GM21717 (cell line): ENCODE results near the gene KRTAP13-1.

Experiments
- ATAC-seq: cut with Tn5 transposase; IDR thresholded peaks from one replicate; pipeline ENCODE4 v1.9.1; 2021; ENCODE audit warnings: mild to moderate bottlenecking, moderate library complexity; ENCODE audit not compliant: unreplicated experiment

Gene KRTAP13-1

GRCh38 chr21:30395731-30396130 lies at the start of gene KRTAP13-1:
Gene KRTAP13-1, plus strand, starts transcription at chr21:30396031. Its CDS starts 56 bp downstream, at chr21:30396087.
- ATAC-seq: no peak

GRCh38 chr21:30348506-30348905 lies 47.3 kb upstream of the KRTAP13-1 start, which contains the start of gene KRTAP23-1:
Gene KRTAP23-1, minus strand, starts transcription at chr21:30348606. Its CDS starts 0 bp downstream, at chr21:30348606.
- ATAC-seq: no peak

- ATAC-seq: no peak
Measured at GRCh38 chr21:30349572-30349971, 46.3 kb upstream of the KRTAP13-1 start.

GRCh38 chr21:30351534-30351933 lies 44.3 kb upstream of the KRTAP13-1 start:
- ATAC-seq: no peak

GRCh38 chr21:30354308-30355005 lies 41.4 kb upstream of the KRTAP13-1 start:
- ATAC-seq: no peak

GRCh38 chr21:30355906-30356305 lies 39.9 kb upstream of the KRTAP13-1 start:
- ATAC-seq: no peak

GRCh38 chr21:30372139-30372770 lies 23.6 kb upstream of the KRTAP13-1 start, which contains the start of gene KRTAP13-2:
Gene KRTAP13-2, minus strand, starts transcription at chr21:30372271. Its CDS starts 58 bp downstream, at chr21:30372213.
- no peak for ATAC-seq

GRCh38 chr21:30382201-30382600 lies 13.6 kb upstream of the KRTAP13-1 start:
- ATAC-seq: no peak

GRCh38 chr21:30391492-30392025 lies 4.3 kb upstream of the KRTAP13-1 start:
- no peak for ATAC-seq

GRCh38 chr21:30408782-30409494 lies 13.1 kb downstream of the KRTAP13-1 start:
- ATAC-seq: no peak

- no peak for ATAC-seq
Measured at GRCh38 chr21:30415993-30416392, 20.2 kb downstream of the KRTAP13-1 start.

GRCh38 chr21:30425826-30426225 lies 30.0 kb downstream of the KRTAP13-1 start, which contains the start of gene KRTAP13-3:
Gene KRTAP13-3, minus strand, starts transcription at chr21:30425926. Its CDS starts 14 bp downstream, at chr21:30425912.
- ATAC-seq: no peak

GRCh38 chr21:30426731-30427130 lies 30.9 kb downstream of the KRTAP13-1 start:
- no peak for ATAC-seq

GRCh38 chr21:30430170-30430655 lies 34.4 kb downstream of the KRTAP13-1 start, which contains the start of gene KRTAP13-4:
Gene KRTAP13-4, plus strand, starts transcription at chr21:30430220. Its CDS starts 56 bp downstream, at chr21:30430276.
- ATAC-seq: no peak

- ATAC-seq: no peak
Measured at GRCh38 chr21:30434033-30434631, 38.3 kb downstream of the KRTAP13-1 start.

- ATAC-seq: no peak
Measured at GRCh38 chr21:30437010-30437565, 41.3 kb downstream of the KRTAP13-1 start.

- ATAC-seq: no peak
Measured at GRCh38 chr21:30439975-30440374, 44.1 kb downstream of the KRTAP13-1 start, which contains the start of gene KRTAP15-1. Gene KRTAP15-1, plus strand, starts transcription at chr21:30440275. Its CDS starts 53 bp downstream, at chr21:30440328.

GRCh38 chr21:30443226-30443625 lies 47.4 kb downstream of the KRTAP13-1 start:
- ATAC-seq: no peak

- ATAC-seq: no peak
Measured at GRCh38 chr21:30444204-30444603, 48.4 kb downstream of the KRTAP13-1 start.
